Endothelial cell (in vitro differentiated cells): ENCODE data around the gene ROMO1. TPM values are rescaled to one million over a fixed set of nuclear protein-coding genes. Genes with fewer than 3 reads are reported as not detected.

Experiments used
- total RNA-seq: library from RNA; stranded (reverse); fragmentation: NEBNext Ultra II Directional; extraction: Animal tissue kit (Norgen Biotek cat#: 25700); gene quantifications from one replicate; pipeline ENCODE4 v1.2.1, GENCODE V29; 2021; ENCODE audit not compliant: unreplicated experiment

Gene ROMO1
- total RNA-seq, 1 donor from 2014 or later = 159 TPM

Other genes starting within 250 kb of the ROMO1 start
- gene CEP250, start 243.8 kb upstream of the ROMO1 start, total RNA-seq = 30.7 TPM
- not detected for gene C20orf173, start 169.8 kb upstream of the ROMO1 start, total RNA-seq
- 282 TPM for gene ERGIC3, start 157.3 kb upstream of the ROMO1 start, total RNA-seq
- gene SPAG4, start 83.6 kb upstream of the ROMO1 start, total RNA-seq = 15.2 TPM
- 233 TPM for gene CPNE1, start 34.5 kb upstream of the ROMO1 start, total RNA-seq
- gene RBM12, start 34.5 kb upstream of the ROMO1 start, total RNA-seq = 121 TPM
- 18.3 TPM for gene NFS1, start 53 bp upstream of the ROMO1 start, total RNA-seq
- 308 TPM for gene RBM39, start 42.9 kb downstream of the ROMO1 start, total RNA-seq
- 101 TPM for gene PHF20, start 72.6 kb downstream of the ROMO1 start, total RNA-seq